ENCODE measurements around the gene BOC.

BOC gene

GRCh38 chr3:113285226-113285625 lies 73.9 kb downstream of the BOC start:
- no peak for DNase-seq (ENCODE audit: extremely low read depth in 1 of 2, low read depth in 1 of 2)

- DNase-seq (ENCODE audit: extremely low read depth in 1 of 2, low read depth in 1 of 2) = no peak
These were observed 74.4 kb downstream of the BOC start for GRCh38 chr3:113285741-113286140.

GRCh38 chr3:113286524-113286923 lies 75.2 kb downstream of the BOC start:
- no peak for DNase-seq (ENCODE audit: extremely low read depth in 1 of 2, low read depth in 1 of 2)

GRCh38 chr3:113287111-113287802 lies 75.9 kb downstream of the BOC start:
- no peak for DNase-seq (ENCODE audit: extremely low read depth in 1 of 2, low read depth in 1 of 2)

GRCh38 chr3:113287803-113288648 lies 76.7 kb downstream of the BOC start:
- DNase-seq (ENCODE audit: extremely low read depth in 1 of 2, low read depth in 1 of 2) = no peak

- DNase-seq (ENCODE audit: extremely low read depth in 1 of 2, low read depth in 1 of 2) = no peak
These were observed 77.5 kb downstream of the BOC start for GRCh38 chr3:113288881-113289280.

- DNase-seq (ENCODE audit: extremely low read depth in 1 of 2, low read depth in 1 of 2) = no peak
These were observed 80.2 kb downstream of the BOC start for GRCh38 chr3:113291572-113291971.

GRCh38 chr3:113292933-113293332 lies 81.6 kb downstream of the BOC start:
- DNase-seq (ENCODE audit: extremely low read depth in 1 of 2, low read depth in 1 of 2) = no peak

- DNase-seq (ENCODE audit: extremely low read depth in 1 of 2, low read depth in 1 of 2) = no peak
These were observed 82.0 kb downstream of the BOC start for GRCh38 chr3:113293348-113293747.

- DNase-seq (ENCODE audit: extremely low read depth in 1 of 2, low read depth in 1 of 2) = no peak
These were observed 84.1 kb downstream of the BOC start for GRCh38 chr3:113295463-113295862.

- no peak for DNase-seq (ENCODE audit: extremely low read depth in 1 of 2, low read depth in 1 of 2)
These were observed 85.9 kb downstream of the BOC start for GRCh38 chr3:113297287-113297686.

GRCh38 chr3:113297841-113298240 lies 86.5 kb downstream of the BOC start:
- no peak for DNase-seq (ENCODE audit: extremely low read depth in 1 of 2, low read depth in 1 of 2)

- no peak for DNase-seq (ENCODE audit: extremely low read depth in 1 of 2, low read depth in 1 of 2)
These were observed 89.2 kb downstream of the BOC start for GRCh38 chr3:113300596-113300995.

GRCh38 chr3:113304102-113304501 lies 92.7 kb downstream of the BOC start:
- DNase-seq (ENCODE audit: extremely low read depth in 1 of 2, low read depth in 1 of 2) = no peak

- no peak for DNase-seq (ENCODE audit: extremely low read depth in 1 of 2, low read depth in 1 of 2)
These were observed 93.6 kb downstream of the BOC start for GRCh38 chr3:113304856-113305540.

- DNase-seq (ENCODE audit: extremely low read depth in 1 of 2, low read depth in 1 of 2) = no peak
These were observed 99.6 kb downstream of the BOC start for GRCh38 chr3:113310960-113311359.

- no peak for DNase-seq (ENCODE audit: extremely low read depth in 1 of 2, low read depth in 1 of 2)
These were observed 101.1 kb downstream of the BOC start for GRCh38 chr3:113312416-113312815.

GRCh38 chr3:113314923-113315322 lies 103.6 kb downstream of the BOC start:
- DNase-seq (ENCODE audit: extremely low read depth in 1 of 2, low read depth in 1 of 2) = no peak

- DNase-seq (ENCODE audit: extremely low read depth in 1 of 2, low read depth in 1 of 2) = no peak
These were observed 118.4 kb downstream of the BOC start for GRCh38 chr3:113329757-113330156.

- DNase-seq (ENCODE audit: extremely low read depth in 1 of 2, low read depth in 1 of 2) = no peak
These were observed 119.4 kb downstream of the BOC start for GRCh38 chr3:113330742-113331141.

- no peak for DNase-seq (ENCODE audit: extremely low read depth in 1 of 2, low read depth in 1 of 2)
These were observed 119.8 kb downstream of the BOC start for GRCh38 chr3:113331187-113331586.
